Uterus (tissue), 2 donors: ENCODE measurements around the gene CCDC74B.
"Not testable (repeated sequence)": the region's sequence is repeated elsewhere in the genome, so short reads cannot be mapped to it uniquely, and the experiment has no call there.

Source experiments
- POLR2A ChIP-seq, 2 donors: fragments of 450-650 bp; IDR thresholded peaks; one replicate each; pipeline ENCODE4 v1.6.1; 2016; ENCODE audit warnings: antibody characterized with exemption in 2 of 2, mild to moderate bottlenecking in 1 of 2, moderate library complexity in 1 of 2
- TF ChIP-seq, protein P1 (sequence below), 4 experiments: fragments of 200-600 bp in 2 of 4; fragments of 450-650 bp in 2 of 4; sonication (generic) in 2 of 4; IDR thresholded peaks; one replicate each; pipeline ENCODE4 v1.5.1; 2016 to 2019; ENCODE audit warnings: antibody characterized with exemption in 4 of 4, mild to moderate bottlenecking in 2 of 4, moderate library complexity in 1 of 4

GRCh38 chr2:130138326-130138725 lies 6.6 kb downstream of the CCDC74B start:
- TF ChIP-seq, protein P1, sequence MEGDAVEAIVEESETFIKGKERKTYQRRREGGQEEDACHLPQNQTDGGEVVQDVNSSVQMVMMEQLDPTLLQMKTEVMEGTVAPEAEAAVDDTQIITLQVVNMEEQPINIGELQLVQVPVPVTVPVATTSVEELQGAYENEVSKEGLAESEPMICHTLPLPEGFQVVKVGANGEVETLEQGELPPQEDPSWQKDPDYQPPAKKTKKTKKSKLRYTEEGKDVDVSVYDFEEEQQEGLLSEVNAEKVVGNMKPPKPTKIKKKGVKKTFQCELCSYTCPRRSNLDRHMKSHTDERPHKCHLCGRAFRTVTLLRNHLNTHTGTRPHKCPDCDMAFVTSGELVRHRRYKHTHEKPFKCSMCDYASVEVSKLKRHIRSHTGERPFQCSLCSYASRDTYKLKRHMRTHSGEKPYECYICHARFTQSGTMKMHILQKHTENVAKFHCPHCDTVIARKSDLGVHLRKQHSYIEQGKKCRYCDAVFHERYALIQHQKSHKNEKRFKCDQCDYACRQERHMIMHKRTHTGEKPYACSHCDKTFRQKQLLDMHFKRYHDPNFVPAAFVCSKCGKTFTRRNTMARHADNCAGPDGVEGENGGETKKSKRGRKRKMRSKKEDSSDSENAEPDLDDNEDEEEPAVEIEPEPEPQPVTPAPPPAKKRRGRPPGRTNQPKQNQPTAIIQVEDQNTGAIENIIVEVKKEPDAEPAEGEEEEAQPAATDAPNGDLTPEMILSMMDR (IDR thresholded peaks at IDR 0.05) = not testable (repeated sequence)
- not testable (repeated sequence) for TF ChIP-seq POLR2A (IDR thresholded peaks at IDR 0.05)
